Testis (tissue), 2 donors: Measurements from ENCODE around the gene TMEM150C.

Experiments
- POLR2A ChIP-seq: fragments of 450-650 bp; IDR thresholded peaks from one replicate; pipeline ENCODE4 v1.6.1; 2017; ENCODE audit warnings: antibody characterized with exemption, mild to moderate bottlenecking, moderate library complexity
- TF ChIP-seq, protein P1 (sequence below), 3 experiments: fragments of 450-650 bp in 2 of 3; fragments of 200-600 bp in 1 of 3; sonication (generic) in 1 of 3; IDR thresholded peaks; one replicate each; pipeline ENCODE4 v1.5.1; 2016 to 2019; ENCODE audit warnings: antibody characterized with exemption in 3 of 3, mild to moderate bottlenecking in 2 of 3, moderate library complexity in 1 of 3

GRCh38 chr4:82551734-82552133 is 10.1 kb downstream of the TMEM150C start:
- TF ChIP-seq, protein P1, sequence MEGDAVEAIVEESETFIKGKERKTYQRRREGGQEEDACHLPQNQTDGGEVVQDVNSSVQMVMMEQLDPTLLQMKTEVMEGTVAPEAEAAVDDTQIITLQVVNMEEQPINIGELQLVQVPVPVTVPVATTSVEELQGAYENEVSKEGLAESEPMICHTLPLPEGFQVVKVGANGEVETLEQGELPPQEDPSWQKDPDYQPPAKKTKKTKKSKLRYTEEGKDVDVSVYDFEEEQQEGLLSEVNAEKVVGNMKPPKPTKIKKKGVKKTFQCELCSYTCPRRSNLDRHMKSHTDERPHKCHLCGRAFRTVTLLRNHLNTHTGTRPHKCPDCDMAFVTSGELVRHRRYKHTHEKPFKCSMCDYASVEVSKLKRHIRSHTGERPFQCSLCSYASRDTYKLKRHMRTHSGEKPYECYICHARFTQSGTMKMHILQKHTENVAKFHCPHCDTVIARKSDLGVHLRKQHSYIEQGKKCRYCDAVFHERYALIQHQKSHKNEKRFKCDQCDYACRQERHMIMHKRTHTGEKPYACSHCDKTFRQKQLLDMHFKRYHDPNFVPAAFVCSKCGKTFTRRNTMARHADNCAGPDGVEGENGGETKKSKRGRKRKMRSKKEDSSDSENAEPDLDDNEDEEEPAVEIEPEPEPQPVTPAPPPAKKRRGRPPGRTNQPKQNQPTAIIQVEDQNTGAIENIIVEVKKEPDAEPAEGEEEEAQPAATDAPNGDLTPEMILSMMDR (IDR thresholded peaks at IDR 0.05) = no peak
- no peak for TF ChIP-seq POLR2A
